ENCODE results near the gene CDC14A. TPM values are rescaled to one million over a fixed set of nuclear protein-coding genes. Genes with fewer than 3 reads are reported as not detected.

Gene CDC14A
- total RNA-seq, 1 experiment from 2014 or later, result 3.4 TPM

GRCh38 chr1:100567062-100567461 is 214.8 kb downstream of the CDC14A start:
- Histone ChIP-seq H3K4me3 (ENCODE audit: low read length) (no peak overlapping the region), H4K20me1 (ENCODE audit: low read length) (no peaks in the 10 kb centered on the region), H3K9me2 (replicated peaks; ENCODE audit: low read length) (no peaks in the 10 kb centered on the region), H3K27ac (ENCODE audit: low read length) (no peak overlapping the region), H3K36me3 (ENCODE audit: low read depth, low read length) (no peaks in the 10 kb centered on the region), H3K4me1 (ENCODE audit: insufficient read depth, low read length) (no peaks in the 10 kb centered on the region), H2AFZ (ENCODE audit: low read length) (no peak overlapping the region), H3K9me3 (ENCODE audit: low read length) (no peaks in the 10 kb centered on the region), H3K9ac (ENCODE audit: low read length) (no peak overlapping the region), H3K79me2 (ENCODE audit: low read length) (no peaks in the 10 kb centered on the region), H3K27me3 (ENCODE audit: low read length) (no peaks in the 10 kb centered on the region), H3K4me2 (ENCODE audit: low read length) (no peak overlapping the region), H3F3A (ENCODE audit: low read length, unreplicated experiment) (no peaks in the 10 kb centered on the region)
- ChIA-PET POLR2A (ENCODE audit: unreplicated experiment) (no interaction called here), CTCF (no interaction called here)
- ATAC-seq (no peak), DNase-seq (no peak)
- no TSS peak for BruUV-seq (replicated peaks)
- TF ChIP-seq EZH2phosphoT487 (IDR thresholded peaks at IDR 0.05; ENCODE audit: borderline replicate concordance, low read length) (no peak), EZH2 (IDR thresholded peaks at IDR 0.05; ENCODE audit: low read length, unreplicated experiment) (no peak)
- TF ChIP-seq, protein P1, sequence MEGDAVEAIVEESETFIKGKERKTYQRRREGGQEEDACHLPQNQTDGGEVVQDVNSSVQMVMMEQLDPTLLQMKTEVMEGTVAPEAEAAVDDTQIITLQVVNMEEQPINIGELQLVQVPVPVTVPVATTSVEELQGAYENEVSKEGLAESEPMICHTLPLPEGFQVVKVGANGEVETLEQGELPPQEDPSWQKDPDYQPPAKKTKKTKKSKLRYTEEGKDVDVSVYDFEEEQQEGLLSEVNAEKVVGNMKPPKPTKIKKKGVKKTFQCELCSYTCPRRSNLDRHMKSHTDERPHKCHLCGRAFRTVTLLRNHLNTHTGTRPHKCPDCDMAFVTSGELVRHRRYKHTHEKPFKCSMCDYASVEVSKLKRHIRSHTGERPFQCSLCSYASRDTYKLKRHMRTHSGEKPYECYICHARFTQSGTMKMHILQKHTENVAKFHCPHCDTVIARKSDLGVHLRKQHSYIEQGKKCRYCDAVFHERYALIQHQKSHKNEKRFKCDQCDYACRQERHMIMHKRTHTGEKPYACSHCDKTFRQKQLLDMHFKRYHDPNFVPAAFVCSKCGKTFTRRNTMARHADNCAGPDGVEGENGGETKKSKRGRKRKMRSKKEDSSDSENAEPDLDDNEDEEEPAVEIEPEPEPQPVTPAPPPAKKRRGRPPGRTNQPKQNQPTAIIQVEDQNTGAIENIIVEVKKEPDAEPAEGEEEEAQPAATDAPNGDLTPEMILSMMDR (conservative IDR thresholded peaks at IDR 0.05; ENCODE audit: low read depth, low read length), result no peak
- intact Hi-C loops (cut with micrococcal nuclease), result no loop called here

Other genes with a start within 250 kb of the CDC14A start
- gene SASS6, start 219.6 kb upstream of the CDC14A start, total RNA-seq (2014; rRNA removed), result 9.0 and 9.2 TPM in 2 replicates
- 6.7 and 9.4 TPM in 2 replicates for gene TRMT13, start 219.3 kb upstream of the CDC14A start, total RNA-seq (2014; rRNA removed)
- 0.84 and 0.86 TPM in 2 replicates for gene LRRC39, start 174.2 kb upstream of the CDC14A start, total RNA-seq (2014; rRNA removed)
- gene DBT, start 102.7 kb upstream of the CDC14A start, total RNA-seq (2014; rRNA removed), result 5.1 and 6.1 TPM in 2 replicates
- 34.4 and 41.7 TPM in 2 replicates for gene RTCA, start 86.3 kb upstream of the CDC14A start, total RNA-seq (2014; rRNA removed)
- gene GPR88, start 185.6 kb downstream of the CDC14A start, total RNA-seq (2014; rRNA removed), result 0.26 TPM in 1 of 2 replicates, not detected in the other